H1 (cell line): ENCODE data around the gene GPX5. TPM values are rescaled to one million over a fixed set of nuclear protein-coding genes. Genes with fewer than 3 reads are reported as not detected.
A peak's percentile ranks its signal among the peaks of the same experiment; 100 is the strongest.

Experiments used
- CHD2 ChIP-seq: IDR thresholded peaks from 2 replicates; pipeline ENCODE4 v1.6.1; 2012; ENCODE audit warnings: low read length, improper control_type of control experiment
- CTCF ChIP-seq, 3 experiments: IDR thresholded peaks; 1 replicate in 2 of 3; 2 replicates in 1 of 3; pipeline versions ENCODE4 v1.5.1 to v1.6.1; 2011; ENCODE audit warnings: low read length in 3 of 3, mild to moderate bottlenecking in 3 of 3, inconsistent platforms in 2 of 3, low read depth in 1 of 3, moderate library complexity in 1 of 3; ENCODE audit not compliant: insufficient read depth in 1 of 3; ENCODE audit errors: control extremely low read depth in 1 of 3
- KDM1A ChIP-seq: fragments of 200-600, 300-600 bp; sonication (generic); IDR thresholded peaks from 2 replicates; pipeline ENCODE4 v1.7.1; 2016; ENCODE audit warnings: mild to moderate bottlenecking, low read length, borderline replicate concordance
- NRF1 ChIP-seq: IDR thresholded peaks from 2 replicates; pipeline ENCODE4 v1.6.1; 2011; ENCODE audit warnings: mild to moderate bottlenecking, low read depth, low read length, improper control_type of control experiment
- POLR2A ChIP-seq, 2 experiments: IDR thresholded peaks; 1 replicate in 1 of 2; 2 replicates in 1 of 2; pipeline ENCODE4 v1.6.1; 2011; ENCODE audit warnings: low read depth in 2 of 2, low read length in 2 of 2, mild to moderate bottlenecking in 2 of 2; ENCODE audit errors: control extremely low read depth in 1 of 2
- polyA plus RNA-seq, 7 experiments: library from polyadenylated mRNA; depleted of rRNA in 3 of 7; stranded (reverse) in 5 of 7; unstranded in 2 of 7; fragments of >200 nt in 5 of 7; fragments of 200-250 nt in 2 of 7; gene quantifications; 1 replicate in 5 of 7; 2 replicates in 1 of 7; 4 replicates in 1 of 7; pipeline versions ENCODE4 v1.2.1 to v1.2.3, GENCODE V29; 2011 to 2013; ENCODE audit warnings: missing spikeins in 2 of 7, mixed read lengths in 2 of 7
- total RNA-seq: library from RNA; stranded (reverse); fragmentation: NEBNext Ultra II Directional; extraction: Animal tissue kit (Norgen Biotek cat#: 25700); gene quantifications from 2 replicates; pipeline ENCODE4 v1.2.1, GENCODE V29; 2021

GPX5 gene
- total and polyA plus RNA-seq, 2 of the 8 experiments (the other 6 are each of a cell fraction or from before 2014, with no cell fraction given) = 0.08 TPM; not detected in 1

DNA sequence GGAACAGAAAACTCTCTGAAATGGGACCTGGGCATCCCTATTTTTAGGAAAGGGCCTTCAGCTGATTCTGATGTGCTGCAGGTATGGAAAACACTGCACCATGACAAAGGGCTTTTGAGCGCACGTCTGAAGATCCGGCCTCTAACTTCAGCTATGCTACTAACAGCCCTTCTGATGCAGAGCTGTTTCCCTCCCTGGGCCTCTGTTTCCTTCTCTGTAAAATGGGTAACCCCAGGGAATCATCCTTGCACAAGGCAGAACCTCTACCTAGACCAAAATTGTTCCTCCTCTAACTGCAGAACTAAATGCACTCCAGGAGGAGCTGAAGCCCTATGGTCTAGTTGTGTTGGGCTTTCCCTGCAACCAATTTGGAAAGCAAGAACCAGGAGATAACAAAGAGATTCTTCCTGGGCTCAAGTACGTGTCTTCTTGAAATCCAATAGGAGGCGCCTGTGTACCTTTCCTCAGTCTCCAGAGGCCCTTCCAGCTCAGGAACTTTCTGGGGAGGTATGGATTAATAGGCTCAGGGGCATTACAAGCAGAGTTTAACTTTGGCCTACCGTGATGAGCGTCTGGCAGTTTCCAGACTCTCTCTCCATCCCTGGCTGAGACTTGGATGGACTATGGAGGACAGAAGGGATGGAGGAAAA lies 5.9 kb downstream of the GPX5 start (continued):
- TF ChIP-seq KDM1A (peak; percentile 89), CHD2 (no peak), POLR2A (IDR thresholded peaks at IDR 0.05; ENCODE audit: control extremely low read depth in 1 of 2, low read depth in 2 of 2, low read length in 2 of 2) (no peak), NRF1 (no peak), CTCF (IDR thresholded peaks at IDR 0.05; ENCODE audit: control extremely low read depth in 1 of 3, insufficient read depth in 1 of 3, low read depth in 1 of 3, low read length in 3 of 3) (peak in 2 of 3 experiments; percentile 52 to 68; a peak in 2 of 4 replicates)
